ENCODE measurements around the gene RAB22A. TPM values are rescaled to one million over a fixed set of nuclear protein-coding genes. Genes with fewer than 3 reads are reported as not detected.

RAB22A gene
- total RNA-seq, 1 donor from 2014 or later: 21.2 TPM

GRCh38 chr20:58305061-58305460 is 4.5 kb upstream of the RAB22A start:
- Mint-ChIP-seq H3K4me3 (no peak overlapping the region), H3K4me1 (peaks cover 4% of the 10 kb centered on the region), H3K36me3 (peaks cover 2% of the 10 kb centered on the region), H3K9me3 (no peaks in the 10 kb centered on the region), H3K27ac (no peak overlapping the region), H3K27me3 (ENCODE audit: low read depth) (no peaks in the 10 kb centered on the region)
- TF ChIP-seq, protein P1, sequence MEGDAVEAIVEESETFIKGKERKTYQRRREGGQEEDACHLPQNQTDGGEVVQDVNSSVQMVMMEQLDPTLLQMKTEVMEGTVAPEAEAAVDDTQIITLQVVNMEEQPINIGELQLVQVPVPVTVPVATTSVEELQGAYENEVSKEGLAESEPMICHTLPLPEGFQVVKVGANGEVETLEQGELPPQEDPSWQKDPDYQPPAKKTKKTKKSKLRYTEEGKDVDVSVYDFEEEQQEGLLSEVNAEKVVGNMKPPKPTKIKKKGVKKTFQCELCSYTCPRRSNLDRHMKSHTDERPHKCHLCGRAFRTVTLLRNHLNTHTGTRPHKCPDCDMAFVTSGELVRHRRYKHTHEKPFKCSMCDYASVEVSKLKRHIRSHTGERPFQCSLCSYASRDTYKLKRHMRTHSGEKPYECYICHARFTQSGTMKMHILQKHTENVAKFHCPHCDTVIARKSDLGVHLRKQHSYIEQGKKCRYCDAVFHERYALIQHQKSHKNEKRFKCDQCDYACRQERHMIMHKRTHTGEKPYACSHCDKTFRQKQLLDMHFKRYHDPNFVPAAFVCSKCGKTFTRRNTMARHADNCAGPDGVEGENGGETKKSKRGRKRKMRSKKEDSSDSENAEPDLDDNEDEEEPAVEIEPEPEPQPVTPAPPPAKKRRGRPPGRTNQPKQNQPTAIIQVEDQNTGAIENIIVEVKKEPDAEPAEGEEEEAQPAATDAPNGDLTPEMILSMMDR (IDR thresholded peaks at IDR 0.05; ENCODE audit: unreplicated experiment): no peak
- DNase-seq (ENCODE audit: low spot score in 2 of 2, unreplicated experiment in 2 of 2): no peak

GRCh38 chr20:58306421-58307261 is 2.9 kb upstream of the RAB22A start:
- no peaks in the 10 kb centered on the region for H3K9me3 Mint-ChIP-seq
- DNase-seq (ENCODE audit: low spot score in 2 of 2, unreplicated experiment in 2 of 2): no peak
- peaks cover 3% of the 10 kb centered on the region for H3K36me3 Mint-ChIP-seq
- peaks cover 14% of the 10 kb centered on the region for H3K4me1 Mint-ChIP-seq
- no peak overlapping the region for H3K27ac Mint-ChIP-seq
- TF ChIP-seq, protein P1 (IDR thresholded peaks at IDR 0.05; ENCODE audit: unreplicated experiment): no peak
- no peaks in the 10 kb centered on the region for H3K27me3 Mint-ChIP-seq (ENCODE audit: low read depth)
- H3K4me3 Mint-ChIP-seq: no peak overlapping the region

- TF ChIP-seq, protein P1 (IDR thresholded peaks at IDR 0.05; ENCODE audit: unreplicated experiment): no peak
- Mint-ChIP-seq H3K4me1 (peaks cover 14% of the 10 kb centered on the region), H3K27ac (no peak overlapping the region), H3K36me3 (peaks cover 4% of the 10 kb centered on the region), H3K27me3 (ENCODE audit: low read depth) (no peaks in the 10 kb centered on the region), H3K9me3 (no peaks in the 10 kb centered on the region), H3K4me3 (peak overlapping the region; percentile 31)
- no peak for DNase-seq (ENCODE audit: low spot score in 2 of 2, unreplicated experiment in 2 of 2)
These were observed 2.2 kb upstream of the RAB22A start for GRCh38 chr20:58307270-58307669.

- TF ChIP-seq, protein P1 (IDR thresholded peaks at IDR 0.05; ENCODE audit: unreplicated experiment): no peak
- H3K4me3 Mint-ChIP-seq: peak overlapping the region; percentile 77
- H3K27ac Mint-ChIP-seq: peak overlapping the region; percentile 23
- peaks cover 14% of the 10 kb centered on the region for H3K4me1 Mint-ChIP-seq
- H3K27me3 Mint-ChIP-seq (ENCODE audit: low read depth): no peaks in the 10 kb centered on the region
- H3K9me3 Mint-ChIP-seq: no peaks in the 10 kb centered on the region
- H3K36me3 Mint-ChIP-seq: peaks cover 11% of the 10 kb centered on the region
- no peak for DNase-seq (ENCODE audit: low spot score in 2 of 2, unreplicated experiment in 2 of 2)
These were observed 1.2 kb upstream of the RAB22A start for GRCh38 chr20:58308290-58308679.

GRCh38 chr20:58308680-58309527 is 611 bp upstream of the RAB22A start:
- Mint-ChIP-seq H3K36me3 (peaks cover 17% of the 10 kb centered on the region), H3K4me1 (peaks cover 14% of the 10 kb centered on the region), H3K9me3 (no peaks in the 10 kb centered on the region), H3K27me3 (ENCODE audit: low read depth) (no peaks in the 10 kb centered on the region), H3K27ac (peak overlapping the region; percentile 78), H3K4me3 (peak overlapping the region; percentile 77)
- TF ChIP-seq, protein P1 (IDR thresholded peaks at IDR 0.05; ENCODE audit: unreplicated experiment): no peak
- peak; percentile 47 to 75 for DNase-seq (ENCODE audit: low spot score in 2 of 2, unreplicated experiment in 2 of 2)
